Superior temporal gyrus (tissue), 1 donor: ENCODE data around the gene REP15.
"Not testable (repeated sequence)": the region's sequence is repeated elsewhere in the genome, so short reads cannot be mapped to it uniquely, and the experiment has no call there.

Source experiments
- DNase-seq: peaks from one replicate; pipeline ENCODE4 v3.0.0-alpha.2; 2016; ENCODE audit errors: extremely low spot score

Gene REP15

DNA sequence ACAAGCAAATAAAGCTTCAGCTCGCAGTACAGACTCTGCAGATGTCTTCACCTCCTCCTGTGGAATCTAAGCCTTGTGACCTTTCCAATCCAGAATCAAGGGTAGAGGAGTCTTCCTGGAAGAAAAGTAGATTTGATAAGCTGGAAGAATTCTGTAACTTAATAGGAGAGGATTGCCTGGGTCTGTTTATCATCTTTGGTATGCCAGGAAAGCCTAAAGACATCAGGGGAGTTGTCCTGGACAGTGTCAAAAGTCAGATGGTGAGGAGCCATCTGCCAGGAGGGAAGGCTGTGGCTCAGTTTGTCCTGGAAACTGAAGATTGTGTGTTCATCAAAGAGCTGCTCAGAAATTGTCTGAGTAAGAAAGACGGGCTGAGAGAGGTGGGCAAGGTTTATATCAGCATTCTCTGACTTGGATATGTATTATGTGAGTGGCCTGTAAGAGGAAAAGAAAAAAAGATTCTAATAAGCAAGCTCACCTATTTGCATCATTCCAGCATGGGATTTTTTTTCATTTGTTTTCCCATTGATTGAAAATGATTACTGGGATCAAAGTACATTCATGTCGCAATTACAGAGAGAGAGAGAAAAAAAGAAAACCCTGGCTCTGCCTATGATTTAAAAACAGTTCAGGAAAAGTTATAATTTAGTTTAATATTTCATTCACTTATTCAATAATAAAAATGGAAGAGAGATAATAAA is 767 bp downstream of the REP15 start:
- DNase-seq = no peak

DNA sequence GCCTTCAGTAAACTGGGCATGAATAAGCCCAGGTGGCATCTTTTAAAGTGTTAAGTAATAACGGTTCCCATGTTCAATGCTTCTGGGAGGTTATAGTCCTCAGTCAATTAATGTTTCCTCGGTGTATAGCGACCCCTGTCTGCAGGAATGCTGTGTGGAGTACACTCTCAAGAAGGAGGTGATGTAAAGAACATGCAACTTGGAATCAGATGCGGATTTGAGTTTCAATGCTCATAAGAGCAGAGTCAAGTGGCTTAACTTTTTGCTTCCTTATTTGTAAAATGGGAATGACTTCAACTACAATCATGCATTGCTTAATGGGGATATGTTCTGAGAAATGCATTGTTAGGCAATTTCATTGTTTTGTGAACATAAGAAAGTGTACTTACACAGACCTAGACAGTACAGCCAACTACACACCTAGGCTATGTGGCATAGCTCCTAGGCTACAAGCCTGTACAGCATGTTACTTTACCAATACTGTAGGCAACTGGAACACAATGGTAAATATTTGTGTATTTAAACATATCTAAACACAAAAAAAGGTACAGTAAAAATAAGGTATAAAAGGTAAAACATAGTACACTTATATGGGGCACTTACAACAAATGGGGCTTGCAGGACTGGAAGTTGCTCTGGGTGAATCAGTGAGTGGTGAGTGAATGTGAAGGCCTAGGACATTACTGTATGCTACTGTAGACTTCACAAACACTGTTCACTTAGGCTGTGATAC is 7.6 kb downstream of the REP15 start:
- DNase-seq = peak; percentile 88

DNA sequence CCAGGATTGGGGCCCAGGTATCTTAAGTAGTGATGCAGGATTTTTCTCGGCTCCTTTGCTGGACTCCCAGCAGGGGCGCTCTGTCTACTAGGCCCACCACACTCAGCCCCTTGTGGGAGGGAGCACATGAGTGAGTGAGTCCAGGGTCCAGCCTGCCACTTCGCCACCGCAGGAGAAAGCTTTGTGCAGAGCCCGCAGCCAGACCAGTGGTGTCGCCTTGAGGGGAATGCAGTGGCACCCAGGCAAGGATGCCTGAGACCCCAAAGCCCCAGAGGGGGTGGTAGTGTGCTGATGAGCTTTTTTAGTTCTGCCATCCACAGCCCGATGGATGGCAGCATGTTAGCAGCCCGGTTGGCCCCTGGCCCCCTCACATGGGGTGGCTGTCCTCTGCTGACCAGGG is 9.0 kb downstream of the REP15 start:
- no peak for DNase-seq

DNA sequence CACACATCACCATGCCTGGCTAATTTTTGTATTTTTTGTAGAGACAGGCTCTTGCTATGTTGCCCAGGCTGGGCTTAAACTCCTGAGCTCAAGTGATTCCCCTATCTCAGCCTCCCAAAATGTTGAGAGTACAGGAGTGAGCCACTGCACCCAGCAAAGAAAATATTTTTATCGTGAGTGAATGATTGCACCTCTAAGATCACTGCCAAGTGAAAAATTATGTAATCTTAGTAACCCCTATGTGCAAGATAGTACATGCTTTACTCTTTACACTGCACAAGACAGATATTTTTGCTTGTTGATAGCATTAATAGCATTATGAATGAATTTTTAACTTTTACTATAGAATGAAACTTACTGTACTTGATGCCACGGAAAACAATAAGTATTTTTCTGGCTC is 11.0 kb downstream of the REP15 start:
- DNase-seq = no peak

DNA sequence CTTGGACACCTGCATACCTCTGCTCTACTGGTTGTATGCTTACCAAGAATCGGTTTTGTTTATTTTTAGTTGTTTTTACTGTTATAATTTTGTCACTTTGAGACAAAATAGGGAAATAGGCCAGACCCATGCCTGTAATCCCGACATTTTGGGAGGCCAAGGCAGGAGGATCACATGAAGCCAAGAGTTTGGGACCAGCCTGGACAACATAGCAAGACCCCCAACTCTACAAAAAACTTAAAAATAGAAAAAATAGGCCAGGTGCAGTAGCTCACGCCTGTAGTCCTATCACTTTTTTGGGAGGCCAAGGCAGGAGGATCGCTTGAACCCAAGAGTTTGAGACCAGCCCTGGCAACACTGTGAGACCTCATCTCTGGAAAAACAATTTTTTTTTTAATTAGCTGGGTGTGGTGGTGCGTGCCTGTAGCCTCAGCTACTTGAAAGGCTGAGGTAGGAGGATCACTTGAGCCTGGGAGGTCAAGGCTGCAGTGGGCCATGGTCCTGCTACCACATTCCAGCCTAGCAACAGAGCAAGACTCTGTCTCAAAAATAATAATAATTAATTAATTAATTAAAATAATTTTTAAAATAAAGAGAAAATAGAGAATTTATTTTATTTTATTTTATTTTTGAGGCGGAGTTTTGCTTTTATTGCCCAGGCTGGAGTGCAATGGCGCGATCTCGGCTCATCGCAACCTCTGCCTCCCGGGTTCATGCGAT is 13.1 kb downstream of the REP15 start:
- no peak for DNase-seq

DNA sequence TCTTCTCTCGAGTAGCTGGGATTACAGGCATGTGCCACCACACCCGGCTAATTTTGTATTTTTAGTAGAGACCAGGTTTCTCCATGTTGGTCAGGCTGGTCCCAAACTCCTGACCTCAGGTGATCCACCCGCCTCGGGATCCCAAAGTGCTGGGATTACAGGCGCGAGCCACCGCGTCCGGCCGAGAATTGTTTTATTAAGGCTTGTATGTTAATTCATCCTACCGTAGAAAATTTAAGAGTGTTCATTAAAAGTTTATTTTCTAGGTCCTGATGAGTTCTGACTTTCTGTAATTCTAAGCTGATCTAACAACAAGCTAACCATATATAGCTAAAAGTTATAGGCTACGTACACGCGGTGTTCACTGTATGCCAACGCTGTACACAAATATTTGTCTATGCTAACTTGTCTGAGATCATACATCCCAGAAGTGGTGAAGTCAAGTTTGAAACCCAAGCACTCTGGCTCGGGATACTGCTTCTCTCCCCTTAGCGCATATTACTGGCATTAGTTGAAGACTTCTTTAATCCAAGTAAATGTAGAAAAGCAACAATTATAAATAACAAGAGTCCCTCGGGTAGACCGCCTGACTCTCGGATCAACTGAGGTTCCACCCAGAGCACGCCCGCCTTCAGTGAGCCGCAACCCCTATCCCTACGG is 13.8 kb downstream of the REP15 start:
- no peak for DNase-seq

DNA sequence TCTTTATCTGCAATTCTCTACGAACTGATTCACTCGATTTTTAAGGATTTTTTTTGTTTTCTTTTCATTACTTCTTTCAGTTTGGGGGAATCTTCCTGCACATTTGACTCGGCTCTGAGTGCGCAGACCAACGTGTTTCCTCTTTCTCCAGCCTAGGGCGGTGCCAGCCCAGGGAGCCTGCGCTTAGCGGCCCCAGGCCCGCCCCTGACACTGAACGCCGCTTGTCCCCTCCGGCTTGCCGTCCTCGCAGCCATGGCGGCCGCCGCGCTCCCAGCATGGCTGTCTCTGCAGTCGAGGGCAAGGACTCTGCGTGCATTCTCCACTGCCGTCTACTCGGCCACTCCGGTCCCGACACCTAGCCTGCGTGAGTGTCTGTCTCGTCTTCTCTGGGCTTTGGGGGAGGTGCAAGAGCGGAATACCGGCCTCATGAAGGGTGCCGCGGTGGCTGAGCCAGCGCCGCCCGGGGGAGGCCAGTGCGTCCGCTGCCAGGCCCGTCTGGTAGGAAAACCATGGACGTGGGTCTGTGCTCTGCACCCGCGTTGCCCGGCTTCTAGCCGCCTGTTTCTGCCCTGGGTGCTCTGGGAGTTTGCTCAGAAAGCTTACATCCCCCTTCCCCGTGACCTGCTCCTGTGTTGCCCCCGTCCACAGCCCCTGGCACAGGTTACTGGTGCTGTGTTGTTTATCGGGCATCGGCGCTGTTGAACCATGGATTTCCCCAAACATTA is 14.5 kb downstream of the REP15 start, which contains the start of gene MRPS35:
Gene MRPS35 (plus strand): TSS at position 241 of the 725 bp plus-strand sequence. CDS start 12 bp downstream, at position 253.
- DNase-seq = peak; percentile 92

DNA sequence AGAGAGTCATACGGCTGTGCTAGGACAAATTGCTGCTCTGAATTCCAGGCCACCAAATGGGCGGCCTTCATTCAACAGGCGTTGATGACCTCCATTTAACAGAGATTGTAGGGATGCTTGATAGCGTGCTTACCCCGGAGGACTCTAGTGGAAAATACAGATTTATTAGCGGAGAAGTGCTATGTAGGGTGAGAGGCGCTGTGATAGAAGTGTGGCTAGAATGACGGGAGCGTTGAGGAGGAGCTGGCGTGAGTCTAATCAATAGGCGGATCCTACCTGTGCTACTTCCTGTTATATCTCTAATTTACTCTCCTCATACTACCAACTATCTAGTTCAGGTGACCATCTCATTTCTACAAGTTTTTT is 15.1 kb downstream of the REP15 start:
- DNase-seq = no peak

DNA sequence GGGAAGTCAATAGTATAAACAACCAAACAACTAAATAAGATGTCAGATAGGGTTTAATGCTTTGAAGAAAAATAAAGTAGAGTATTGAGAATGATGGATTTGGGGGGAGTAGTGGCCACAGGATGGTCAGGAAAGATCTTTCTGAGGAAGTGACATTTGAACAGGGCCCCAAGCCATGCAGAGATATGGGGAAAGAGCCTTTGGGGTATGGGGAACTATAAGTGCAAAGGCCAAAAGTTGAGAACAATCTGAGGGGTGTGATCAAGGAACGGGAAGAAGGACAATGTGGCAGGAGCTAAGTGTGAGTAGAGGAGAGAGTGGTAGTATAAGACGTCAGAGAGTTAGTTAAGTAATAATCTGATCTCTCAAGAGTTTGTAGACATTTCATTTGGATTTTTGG is 15.7 kb downstream of the REP15 start:
- no peak for DNase-seq

DNA sequence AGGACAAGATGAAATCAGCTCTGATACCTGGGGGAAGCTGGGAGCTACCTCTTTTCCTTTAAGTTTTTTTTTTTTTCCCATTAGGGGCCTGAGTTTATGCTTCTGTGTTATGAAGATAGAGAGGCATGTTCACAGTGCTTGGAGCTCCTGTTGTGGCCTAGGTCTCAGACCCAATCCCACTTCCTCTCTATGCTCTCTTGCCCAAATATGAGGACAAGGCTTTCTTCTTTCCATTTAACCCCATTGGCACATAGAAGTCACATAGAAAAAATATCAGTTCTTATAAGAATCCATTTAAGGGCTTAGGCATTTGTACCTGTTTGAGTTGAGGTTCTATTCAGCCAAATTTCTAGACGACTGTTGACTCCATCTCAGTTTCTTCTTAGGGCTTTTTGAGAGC is 27.0 kb downstream of the REP15 start:
- no peak for DNase-seq

DNA sequence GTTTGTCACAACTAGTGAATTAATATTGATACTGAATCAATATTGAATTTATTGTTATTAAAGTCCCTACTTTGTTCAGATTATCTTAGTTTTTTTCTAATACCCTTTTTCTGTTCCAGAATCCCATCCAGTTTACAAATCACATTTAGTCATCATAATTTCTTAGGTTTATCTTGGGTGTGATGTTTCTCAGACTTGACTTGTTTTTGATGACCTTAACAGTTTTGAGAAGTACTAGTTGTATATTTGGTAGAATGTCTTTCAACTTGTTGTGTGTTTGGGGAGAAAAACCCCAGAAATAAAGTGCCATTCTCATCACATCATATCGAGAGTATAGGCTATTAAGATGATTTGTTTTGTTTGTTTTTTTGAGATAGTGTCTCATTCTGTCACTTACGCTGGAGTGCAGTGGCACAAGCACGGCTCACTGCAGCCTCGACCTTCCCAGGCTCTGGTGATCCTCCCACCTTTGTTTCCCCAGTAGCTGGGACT is 33.9 kb downstream of the REP15 start:
- no peak for DNase-seq

DNA sequence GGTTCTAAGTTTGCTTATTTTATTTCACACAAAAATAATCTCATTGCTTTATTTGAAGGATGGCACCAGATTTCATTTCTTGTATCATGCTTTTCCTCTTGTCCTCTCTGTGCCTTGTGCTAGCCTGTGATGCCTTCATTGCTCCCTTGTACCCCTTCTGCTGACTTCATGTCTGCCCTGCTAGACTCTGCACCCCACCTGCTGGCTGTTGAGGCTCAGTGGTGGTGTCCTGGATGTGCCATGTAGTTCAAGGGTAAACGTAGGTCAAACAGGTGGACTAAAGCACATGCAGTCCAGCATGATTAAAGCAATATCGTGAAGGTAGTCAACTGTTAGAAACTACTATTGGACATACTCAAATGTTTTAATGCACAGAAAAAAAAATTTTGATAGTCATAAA is 36.0 kb downstream of the REP15 start:
- DNase-seq = no peak

DNA sequence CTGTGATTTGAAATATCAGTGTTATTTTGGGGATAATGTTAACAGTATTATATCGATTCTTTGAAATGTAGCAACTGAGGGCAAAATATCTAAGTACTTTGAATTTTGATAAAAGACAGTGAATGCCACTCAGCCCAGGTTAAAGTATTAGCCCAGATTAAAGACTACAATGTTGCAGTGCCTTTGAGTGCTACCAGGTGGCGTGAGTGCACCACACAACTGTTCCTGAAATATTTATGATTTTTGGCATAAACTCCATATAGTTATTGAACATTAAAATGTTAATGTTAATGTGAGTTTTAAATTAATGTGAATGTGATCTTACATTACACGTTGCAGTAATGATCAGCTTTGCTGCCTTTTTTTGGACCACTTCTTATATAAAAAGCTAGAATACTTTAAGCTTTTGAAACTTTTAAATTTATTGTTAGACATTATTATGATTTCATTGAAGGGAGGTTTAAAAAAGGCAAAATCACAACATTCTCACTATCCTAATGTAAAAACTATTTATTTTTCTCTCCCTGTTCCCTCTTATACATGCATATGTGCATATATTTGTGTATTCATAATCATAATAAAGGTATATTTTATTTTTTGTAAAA is 36.9 kb downstream of the REP15 start:
- DNase-seq = peak; percentile 60

DNA sequence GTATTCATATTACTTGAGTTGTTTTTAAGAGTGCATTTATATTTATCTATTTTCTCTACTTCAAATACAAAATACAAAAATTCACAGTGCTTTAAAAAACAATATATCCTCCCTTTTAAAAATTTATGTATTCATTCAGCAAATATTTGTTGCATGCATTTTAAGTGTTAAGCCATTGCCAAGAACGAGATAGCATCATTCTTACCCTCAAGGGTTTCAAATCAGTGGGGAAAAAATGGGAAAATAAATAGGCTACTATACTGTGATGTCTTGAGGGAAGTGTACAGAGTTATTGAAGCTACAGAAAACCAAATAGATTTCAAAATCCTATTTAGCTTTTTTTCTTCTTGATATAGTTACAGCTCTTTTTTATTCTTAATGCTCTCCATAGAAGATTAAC is 37.5 kb downstream of the REP15 start:
- no peak for DNase-seq

DNA sequence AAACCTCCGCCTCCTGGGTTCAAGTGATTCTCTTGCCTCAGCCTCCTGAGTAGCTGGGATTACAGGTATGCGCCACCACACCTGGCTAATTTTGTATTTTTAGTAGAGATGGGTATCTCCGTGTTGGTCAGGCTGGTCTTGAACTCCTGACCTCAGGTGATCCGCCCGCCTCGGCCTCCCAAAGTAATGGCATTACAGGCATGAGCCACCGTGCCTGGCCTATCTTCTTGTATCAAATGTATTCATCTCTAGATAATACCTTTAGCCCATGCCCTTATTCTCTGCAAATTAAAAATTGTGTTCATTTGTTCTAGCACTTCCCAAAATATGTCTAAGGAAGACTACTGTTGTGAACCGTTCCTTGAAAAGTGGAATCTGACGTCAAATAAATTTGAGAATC is 38.1 kb downstream of the REP15 start:
- not testable (repeated sequence) for DNase-seq

DNA sequence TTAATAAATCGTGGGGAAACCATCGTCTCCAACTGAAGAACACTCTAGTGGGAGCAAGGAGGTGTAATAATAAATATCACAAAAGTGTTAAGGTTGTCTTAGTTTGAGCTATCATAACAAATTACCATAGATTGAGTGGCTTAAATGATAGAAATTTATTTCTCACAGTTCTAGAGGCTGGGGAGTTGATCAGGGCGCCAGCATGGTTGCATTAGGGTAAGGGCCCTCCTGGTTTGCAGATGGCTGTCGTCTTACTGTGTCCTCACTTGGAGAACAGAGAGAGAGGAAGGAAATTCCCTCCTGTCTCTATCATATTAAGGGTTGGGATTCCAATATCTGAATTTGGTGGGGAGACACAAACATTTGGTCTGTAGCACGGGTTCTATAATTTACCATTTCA is 47.4 kb downstream of the REP15 start:
- no peak for DNase-seq

DNA sequence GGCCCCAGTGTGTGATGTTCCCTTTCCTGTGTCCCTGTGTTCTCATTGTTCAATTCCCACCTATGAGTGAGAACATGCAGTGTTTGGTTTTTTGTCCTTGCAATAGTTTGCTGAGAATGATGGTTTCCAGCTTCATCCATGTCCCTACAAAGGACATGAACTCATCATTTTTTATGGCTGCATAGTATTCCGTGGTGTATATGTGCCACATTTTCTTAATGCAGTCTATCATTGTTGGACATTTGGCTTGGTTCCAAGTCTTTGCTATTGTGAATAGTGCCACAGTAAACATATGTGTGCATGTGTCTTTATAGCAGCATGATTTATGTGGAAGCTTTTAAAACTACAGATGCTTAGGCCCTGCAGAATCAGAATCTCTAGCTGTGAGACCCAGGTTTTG is 49.5 kb downstream of the REP15 start:
- DNase-seq = not testable (repeated sequence)
